Calu3 (cell line): ENCODE results near the gene RCHY1. TPM values are rescaled to one million over a fixed set of nuclear protein-coding genes. Genes with fewer than 3 reads are reported as not detected.
"Not testable (repeated sequence)": the region's sequence is repeated elsewhere in the genome, so short reads cannot be mapped to it uniquely, and the experiment has no call there.

Experiments used
- BruUV-seq: library from RNA; stranded (reverse); fragments of 400-500 nt; replicated peaks from 2 replicates; lab custom pipeline; 2021; lab: Mats Ljungman, UMichigan
- CTCF ChIA-PET: fragments of 300-600 bp; sonication (Branson Sonifier 250); formaldehyde crosslinking; loops from one replicate; lab custom pipeline; 2022; ENCODE audit warnings: antibody characterized with exemption; lab: Charles Lee
- DNase-seq: peaks from one replicate; pipeline ENCODE4 v3.0.0; 2022
- H3K27ac Mint-ChIP-seq: one replicate; pipeline ENCODE4 v1.8.0; 2022; ENCODE audit warnings: mixed read lengths; ENCODE audit not compliant: unreplicated experiment
- H3K27me3 Mint-ChIP-seq: one replicate; pipeline ENCODE4 v1.8.0; 2022; ENCODE audit warnings: mixed read lengths; ENCODE audit not compliant: unreplicated experiment
- H3K36me3 Mint-ChIP-seq: one replicate; pipeline ENCODE4 v1.8.0; 2022; ENCODE audit warnings: mild to moderate bottlenecking, moderate library complexity, mixed read lengths; ENCODE audit not compliant: insufficient read depth, unreplicated experiment
- H3K4me1 Mint-ChIP-seq: one replicate; pipeline ENCODE4 v1.8.0; 2022; ENCODE audit warnings: mild to moderate bottlenecking, low read depth, mixed read lengths; ENCODE audit not compliant: unreplicated experiment
- H3K4me3 Mint-ChIP-seq: one replicate; pipeline ENCODE4 v1.8.0; 2022; ENCODE audit warnings: mild to moderate bottlenecking, low read depth, moderate library complexity, mixed read lengths; ENCODE audit not compliant: unreplicated experiment
- H3K9me3 Mint-ChIP-seq: one replicate; pipeline ENCODE4 v1.8.0; 2022; ENCODE audit warnings: low read depth, mixed read lengths; ENCODE audit not compliant: unreplicated experiment
- intact Hi-C: fragments of 100-400 bp; cut with micrococcal nuclease; formaldehyde crosslinking; loops from one replicate; pipeline ENCODE4 v1.10.0; 2022; ENCODE audit not compliant: unreplicated experiment
- total RNA-seq: library from RNA; stranded (reverse); gene quantifications from 2 replicates; pipeline ENCODE4 v1.2.3, GENCODE V29; 2022
- TF ChIP-seq, protein P1 (sequence below): fragments of 200-600 bp; IDR thresholded peaks from one replicate; pipeline ENCODE4 v1.8.0; 2022; ENCODE audit warnings: antibody characterized with exemption; ENCODE audit not compliant: unreplicated experiment

Gene RCHY1
- total RNA-seq, 1 experiment from 2014 or later, result 12.5 TPM

- CTCF ChIA-PET, result no interaction called here
- no TSS peak for BruUV-seq
- H3K36me3 Mint-ChIP-seq, result no peaks in the 10 kb centered on the region
- TF ChIP-seq, protein P1, sequence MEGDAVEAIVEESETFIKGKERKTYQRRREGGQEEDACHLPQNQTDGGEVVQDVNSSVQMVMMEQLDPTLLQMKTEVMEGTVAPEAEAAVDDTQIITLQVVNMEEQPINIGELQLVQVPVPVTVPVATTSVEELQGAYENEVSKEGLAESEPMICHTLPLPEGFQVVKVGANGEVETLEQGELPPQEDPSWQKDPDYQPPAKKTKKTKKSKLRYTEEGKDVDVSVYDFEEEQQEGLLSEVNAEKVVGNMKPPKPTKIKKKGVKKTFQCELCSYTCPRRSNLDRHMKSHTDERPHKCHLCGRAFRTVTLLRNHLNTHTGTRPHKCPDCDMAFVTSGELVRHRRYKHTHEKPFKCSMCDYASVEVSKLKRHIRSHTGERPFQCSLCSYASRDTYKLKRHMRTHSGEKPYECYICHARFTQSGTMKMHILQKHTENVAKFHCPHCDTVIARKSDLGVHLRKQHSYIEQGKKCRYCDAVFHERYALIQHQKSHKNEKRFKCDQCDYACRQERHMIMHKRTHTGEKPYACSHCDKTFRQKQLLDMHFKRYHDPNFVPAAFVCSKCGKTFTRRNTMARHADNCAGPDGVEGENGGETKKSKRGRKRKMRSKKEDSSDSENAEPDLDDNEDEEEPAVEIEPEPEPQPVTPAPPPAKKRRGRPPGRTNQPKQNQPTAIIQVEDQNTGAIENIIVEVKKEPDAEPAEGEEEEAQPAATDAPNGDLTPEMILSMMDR, result no peak
- peaks cover 10% of the 10 kb centered on the region for H3K4me1 Mint-ChIP-seq
- H3K27me3 Mint-ChIP-seq, result no peaks in the 10 kb centered on the region
- no peaks in the 10 kb centered on the region for H3K9me3 Mint-ChIP-seq
- no peak overlapping the region for H3K4me3 Mint-ChIP-seq
- intact Hi-C loops, result no loop called here
- DNase-seq, result no peak
- H3K27ac Mint-ChIP-seq, result no peak overlapping the region
Observed at GRCh38 chr4:75544870-75545269, 30.7 kb upstream of the RCHY1 start.

- BruUV-seq, H3K9me3 Mint-ChIP-seq, DNase-seq, CTCF ChIA-PET, H3K4me3 Mint-ChIP-seq, H3K27ac Mint-ChIP-seq, H3K27me3 Mint-ChIP-seq, H3K36me3 Mint-ChIP-seq, intact Hi-C loops, H3K4me1 Mint-ChIP-seq: not testable (repeated sequence)
Observed at GRCh38 chr4:75544220-75544619, 30.0 kb upstream of the RCHY1 start.

DNA sequence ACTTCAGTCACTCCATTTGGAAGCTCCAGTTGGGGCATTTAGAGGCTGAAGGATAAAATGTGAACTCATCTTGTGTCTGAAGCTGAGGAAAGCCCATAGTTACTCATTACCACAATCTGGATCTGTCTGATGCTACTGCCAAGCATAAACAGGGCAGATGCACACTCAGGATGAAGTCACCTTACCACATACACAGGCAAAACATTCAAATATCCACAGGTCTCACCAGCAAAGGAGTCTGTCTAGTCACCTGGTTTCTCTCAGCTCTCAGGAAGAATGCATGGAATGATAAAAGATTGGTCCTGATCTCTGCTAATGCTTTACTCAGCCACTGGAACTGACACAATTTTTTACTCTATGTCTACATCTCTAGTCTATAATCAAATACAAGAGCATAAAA lies 28.6 kb upstream of the RCHY1 start:
- Mint-ChIP-seq H3K36me3 (no peaks in the 10 kb centered on the region), H3K27ac (no peak overlapping the region), H3K4me3 (no peak overlapping the region), H3K9me3 (no peaks in the 10 kb centered on the region), H3K27me3 (no peaks in the 10 kb centered on the region), H3K4me1 (no peaks in the 10 kb centered on the region)
- no peak for DNase-seq
- intact Hi-C loops, result no loop called here
- CTCF ChIA-PET, result interaction anchor here (1.0 kb wide), 1 partner anchor 13 kb away, joined by 3 read pairs; the partner anchor contains the start of gene ODAPH
- BruUV-seq, result no TSS peak
- TF ChIP-seq, protein P1, result no peak

GRCh38 chr4:75537308-75537707 lies 23.1 kb upstream of the RCHY1 start:
- H3K27me3 Mint-ChIP-seq, H3K9me3 Mint-ChIP-seq, intact Hi-C loops, H3K4me3 Mint-ChIP-seq, BruUV-seq, CTCF ChIA-PET, H3K27ac Mint-ChIP-seq, H3K4me1 Mint-ChIP-seq, H3K36me3 Mint-ChIP-seq, DNase-seq: not testable (repeated sequence)

GRCh38 chr4:75533926-75534325 lies 19.7 kb upstream of the RCHY1 start:
- DNase-seq, BruUV-seq, H3K9me3 Mint-ChIP-seq, H3K27ac Mint-ChIP-seq, H3K27me3 Mint-ChIP-seq, H3K4me1 Mint-ChIP-seq, CTCF ChIA-PET, intact Hi-C loops, H3K4me3 Mint-ChIP-seq: not testable (repeated sequence)
- H3K36me3 Mint-ChIP-seq, result peaks cover 13% of the 10 kb centered on the region

DNA sequence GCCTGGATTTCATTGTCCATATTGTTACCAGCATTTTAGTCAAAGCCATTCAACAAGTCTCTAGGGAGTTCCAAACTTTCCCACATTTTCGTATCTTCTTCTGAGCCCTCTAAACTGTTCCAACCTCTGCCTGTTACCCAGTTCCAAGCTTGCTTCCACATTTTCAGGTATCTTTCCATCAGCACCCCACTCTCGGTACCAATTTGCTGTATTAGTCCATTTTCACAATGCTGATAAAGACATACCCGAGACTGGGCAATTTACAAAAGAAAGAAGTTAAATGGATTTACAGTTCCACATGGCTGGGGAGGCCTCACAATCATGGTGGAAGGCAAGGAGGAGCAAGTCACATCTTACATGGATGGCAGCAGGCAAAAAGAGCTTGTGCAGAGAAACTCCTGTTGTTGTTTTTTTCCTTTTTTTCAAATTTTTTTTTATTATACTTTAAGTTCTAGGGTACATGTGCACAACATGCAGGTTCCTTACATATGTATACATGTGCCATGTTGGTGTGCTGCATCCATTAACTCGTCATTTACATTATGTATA lies 19.2 kb upstream of the RCHY1 start:
- H3K36me3 Mint-ChIP-seq, result peaks cover 13% of the 10 kb centered on the region
- CTCF ChIA-PET, H3K4me1 Mint-ChIP-seq, DNase-seq, H3K27me3 Mint-ChIP-seq, H3K9me3 Mint-ChIP-seq, H3K4me3 Mint-ChIP-seq, BruUV-seq, intact Hi-C loops, H3K27ac Mint-ChIP-seq: not testable (repeated sequence)

- CTCF ChIA-PET, result interaction anchor here (0.7 kb wide), 1 partner anchor 547 kb away, joined by 6 read pairs; no protein-coding TSS in a partner anchor
- H3K4me3 Mint-ChIP-seq, H3K4me1 Mint-ChIP-seq, DNase-seq, BruUV-seq, H3K9me3 Mint-ChIP-seq, H3K27me3 Mint-ChIP-seq, H3K27ac Mint-ChIP-seq, intact Hi-C loops: not testable (repeated sequence)
- H3K36me3 Mint-ChIP-seq, result peaks cover 13% of the 10 kb centered on the region
Observed at GRCh38 chr4:75531536-75532143, 17.4 kb upstream of the RCHY1 start.
